GM12878 (cell line): ENCODE measurements around the gene CHCHD6. TPM values are rescaled to one million over a fixed set of nuclear protein-coding genes. Genes with fewer than 3 reads are reported as not detected.

Source experiments
- ATAC-seq: fragments of 200-7000 bp; cut with Tn5 transposase; 3 replicates; pipeline ENCODE4 v1.9.1; 2020; ENCODE audit warnings: mild to moderate bottlenecking, moderate library complexity
- BruUV-seq: library from RNA; stranded (reverse); fragments of 400-500 nt; replicated peaks from 2 replicates; lab custom pipeline; 2021; lab: Mats Ljungman, UMichigan
- CTCF ChIA-PET: fragments of 300-600 bp; sonication (Branson Sonifier 250); formaldehyde crosslinking; extraction: SDS; loops from one replicate; lab custom pipeline; 2021; ENCODE audit warnings: inconsistent platforms; lab: Yijun Ruan, JAX
- POLR2A ChIA-PET: fragments of 350-600 bp; formaldehyde crosslinking; extraction: SDS; loops from one replicate; lab custom pipeline; 2021; ENCODE audit warnings: inconsistent platforms; lab: Charles Lee
- RAD21 ChIA-PET: fragments of 300-600 bp; sonication (Branson Sonifier 250); formaldehyde crosslinking; loops from one replicate; lab custom pipeline; 2023; ENCODE audit warnings: antibody characterized with exemption; ENCODE audit not compliant: unreplicated experiment; lab: Charles Lee
- SMC1A ChIA-PET: fragments of 300-600 bp; sonication (Branson Sonifier 250); formaldehyde crosslinking; loops from one replicate; lab custom pipeline; 2023; ENCODE audit not compliant: unreplicated experiment, uncharacterized antibody; lab: Charles Lee
- DNase-seq: peaks from one replicate; pipeline ENCODE4 v3.0.0-alpha.2; 2011; ENCODE audit warnings: low read depth, low spot score
- FAIRE-seq: peaks from 3 replicates; lab custom pipeline; 2011; peaks lifted over from hg19 to GRCh38; lab: Jason Lieb, UNC
- H2AFZ ChIP-seq: 2 replicates; pipeline ENCODE4 v1.6.0; 2011; ENCODE audit warnings: low read depth, low read length, control low read depth; ENCODE audit not compliant: control insufficient read depth
- H3K27ac ChIP-seq: 2 replicates; pipeline ENCODE4 v1.5.1; 2011; ENCODE audit warnings: control low read depth; ENCODE audit not compliant: control insufficient read depth, insufficient read depth
- H3K27me3 ChIP-seq, 2 experiments: replicated peaks in 1 of 2; 2 replicates each; pipeline versions ENCODE4 v1.6.0 to v1.6.1; 2011; ENCODE audit warnings: low read length in 1 of 2; ENCODE audit not compliant: control insufficient read depth in 2 of 2, insufficient read depth in 2 of 2
- H3K36me3 ChIP-seq, 2 experiments: 2 replicates each; pipeline ENCODE4 v1.5.1; 2011; ENCODE audit warnings: low read length in 1 of 2; ENCODE audit not compliant: control insufficient read depth in 2 of 2, insufficient read depth in 2 of 2
- H3K4me1 ChIP-seq: 2 replicates; pipeline ENCODE4 v1.6.1; 2011; ENCODE audit warnings: mild to moderate bottlenecking, low read length, moderate library complexity, mixed read lengths; ENCODE audit not compliant: control insufficient read depth, insufficient read depth
- H3K4me2 ChIP-seq: 2 replicates; pipeline ENCODE4 v1.6.0; 2011; ENCODE audit warnings: control low read depth; ENCODE audit not compliant: control insufficient read depth, insufficient read depth
- H3K4me3 ChIP-seq: fragments of 200-600 bp; sonication (generic); 2 replicates; pipeline ENCODE4 v1.5.1; 2016
- H3K79me2 ChIP-seq: 2 replicates; pipeline ENCODE4 v1.6.0; 2011; ENCODE audit warnings: low read length; ENCODE audit not compliant: control insufficient read depth, insufficient read depth
- H3K9ac ChIP-seq: 2 replicates; pipeline ENCODE4 v1.8.0; 2011; ENCODE audit warnings: low read length, control low read depth, mixed read lengths; ENCODE audit not compliant: control insufficient read depth, insufficient read depth
- H3K9me3 ChIP-seq: replicated peaks from 3 replicates; pipeline ENCODE4 v1.5.1; 2011; ENCODE audit warnings: mild to moderate bottlenecking, low read length; ENCODE audit not compliant: control insufficient read depth, insufficient read depth
- H4K20me1 ChIP-seq: 2 replicates; pipeline ENCODE4 v1.6.0; 2011; ENCODE audit not compliant: control insufficient read depth, insufficient read depth
- CREB1 ChIP-seq: IDR thresholded peaks from 2 replicates; pipeline ENCODE4 v1.6.1; 2012; ENCODE audit warnings: low read depth, mild to moderate bottlenecking, inconsistent platforms
- FOXM1 ChIP-seq: IDR thresholded peaks from 2 replicates; pipeline ENCODE4 v1.6.1; 2012; ENCODE audit warnings: low read depth, mild to moderate bottlenecking, inconsistent platforms, low read length, moderate library complexity
- RCOR1 ChIP-seq: conservative IDR thresholded peaks from 2 replicates; pipeline ENCODE4 v1.6.1; 2012; ENCODE audit warnings: low read depth, low read length, improper control_type of control experiment
- ZNF384 ChIP-seq: IDR thresholded peaks from 2 replicates; pipeline ENCODE4 v1.6.1; 2012; ENCODE audit warnings: low read depth, mild to moderate bottlenecking, low read length, improper control_type of control experiment, borderline replicate concordance
- WGBS: methylation state at CpG from one replicate; pipeline ENCODE4 v1.1.6; 2016; ENCODE audit warnings: low lambda C conversion rate; ENCODE audit not compliant: insufficient replicate concordance, insufficient coverage; ENCODE audit errors: missing lambda C conversion rate; 5-methylcytosine and 5-hydroxymethylcytosine counted together
- in situ Hi-C: fragments of 300-500 bp; cut with MboI; formaldehyde crosslinking; loops from 9 replicates; pipeline ENCODE4 v1.14.3; 2018; ENCODE audit warnings: mixed read lengths
- intact Hi-C: fragments of 100-400 bp; cut with micrococcal nuclease; formaldehyde crosslinking; loops from one replicate; pipeline ENCODE4 v1.14.2; 2022; ENCODE audit not compliant: unreplicated experiment
- polyA plus RNA-seq, 11 experiments: library from polyadenylated mRNA; depleted of rRNA in 4 of 11; unstranded in 6 of 11; stranded (reverse) in 5 of 11; fragments of >200 nt; fragmentation: Nextera tagmentation in 4 of 11; fragmentation: Illumina TruSeq in 1 of 11; extraction: Ambion mirVana in 4 of 11; extraction: Trizol in 1 of 11; gene quantifications; 1 replicate in 1 of 11; 2 replicates in 10 of 11; pipeline versions ENCODE4 v1.2.1 to v1.2.3, GENCODE V29; 2011 to 2016; ENCODE audit warnings: inconsistent platforms in 2 of 11, missing spikeins in 2 of 11, low read depth in 1 of 11
- total RNA-seq, 4 experiments: library from RNA; depleted of rRNA in 3 of 4; stranded (reverse); fragments of >200 nt in 3 of 4; fragmentation: Illumina TruSeq in 1 of 4; extraction: Trizol in 1 of 4; gene quantifications; 2 replicates each; pipeline versions ENCODE4 v1.2.1 to v1.2.3, GENCODE V29; 2013 to 2021
- TF ChIP-seq, protein P1 (sequence below): IDR thresholded peaks from 2 replicates; pipeline ENCODE4 v1.6.1; 2011; ENCODE audit warnings: borderline replicate concordance, low read depth, mild to moderate bottlenecking, moderate library complexity, low read length; ENCODE audit not compliant: insufficient read depth, poor library complexity, severe bottlenecking

Gene CHCHD6
- total and polyA plus RNA-seq, 10 of the 15 experiments (the other 5 are each of a cell fraction or from before 2014, with no cell fraction given), result 2.7 to 16.7 (median 12.3) TPM

DNA sequence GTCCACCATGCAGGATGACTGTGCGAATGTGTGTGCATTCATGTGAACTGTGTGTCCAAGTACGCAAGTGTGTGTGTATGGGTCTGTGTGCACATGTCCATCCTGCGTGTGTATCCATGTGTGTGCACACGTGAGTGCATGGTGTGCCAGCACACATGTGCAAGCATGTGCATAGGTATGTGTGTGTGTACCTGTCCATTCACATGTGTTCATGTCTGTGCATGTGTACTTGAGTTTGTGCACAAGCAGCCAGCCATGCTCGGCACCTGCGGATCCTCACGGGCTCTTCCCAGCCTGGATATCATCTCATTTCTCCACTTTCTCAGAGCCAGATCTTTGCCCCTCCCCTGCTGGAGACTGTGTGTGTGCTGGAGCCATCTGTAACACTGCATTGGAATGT, 260.2 kb downstream of the CHCHD6 start:
- no peak overlapping the region for H2AFZ ChIP-seq
- FAIRE-seq, result no peak
- no peak for TF ChIP-seq RCOR1
- TF ChIP-seq, protein P1, sequence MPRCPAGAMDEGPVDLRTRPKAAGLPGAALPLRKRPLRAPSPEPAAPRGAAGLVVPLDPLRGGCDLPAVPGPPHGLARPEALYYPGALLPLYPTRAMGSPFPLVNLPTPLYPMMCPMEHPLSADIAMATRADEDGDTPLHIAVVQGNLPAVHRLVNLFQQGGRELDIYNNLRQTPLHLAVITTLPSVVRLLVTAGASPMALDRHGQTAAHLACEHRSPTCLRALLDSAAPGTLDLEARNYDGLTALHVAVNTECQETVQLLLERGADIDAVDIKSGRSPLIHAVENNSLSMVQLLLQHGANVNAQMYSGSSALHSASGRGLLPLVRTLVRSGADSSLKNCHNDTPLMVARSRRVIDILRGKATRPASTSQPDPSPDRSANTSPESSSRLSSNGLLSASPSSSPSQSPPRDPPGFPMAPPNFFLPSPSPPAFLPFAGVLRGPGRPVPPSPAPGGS, result peak; percentile 48
- ATAC-seq, result no peak
- no peaks in the 10 kb centered on the region for H3K9me3 ChIP-seq
- ChIA-PET CTCF (no interaction called here), RAD21 (no interaction called here), POLR2A (no interaction called here), SMC1A (no interaction called here)
- H3K4me1 ChIP-seq, result peaks cover 10% of the 10 kb centered on the region
- H3K4me2 ChIP-seq, result no peak overlapping the region
- H3K27me3 ChIP-seq, result no peaks in the 10 kb centered on the region; a peak in 1 of 4 replicates
- intact Hi-C loops (no loop called here), in situ Hi-C loops (no loop called here)
- 80% methylated on average over 7 of the region's 7 CpGs for WGBS
- H3K27ac ChIP-seq, result no peak overlapping the region
- no peaks in the 10 kb centered on the region for H3K79me2 ChIP-seq
- no peak for DNase-seq
- no TSS peak for BruUV-seq
- no peaks in the 10 kb centered on the region; a peak in 2 of 4 replicates for H3K36me3 ChIP-seq
- no peak overlapping the region for H3K4me3 ChIP-seq
- H3K9ac ChIP-seq, result no peak overlapping the region
- no peaks in the 10 kb centered on the region for H4K20me1 ChIP-seq

DNA sequence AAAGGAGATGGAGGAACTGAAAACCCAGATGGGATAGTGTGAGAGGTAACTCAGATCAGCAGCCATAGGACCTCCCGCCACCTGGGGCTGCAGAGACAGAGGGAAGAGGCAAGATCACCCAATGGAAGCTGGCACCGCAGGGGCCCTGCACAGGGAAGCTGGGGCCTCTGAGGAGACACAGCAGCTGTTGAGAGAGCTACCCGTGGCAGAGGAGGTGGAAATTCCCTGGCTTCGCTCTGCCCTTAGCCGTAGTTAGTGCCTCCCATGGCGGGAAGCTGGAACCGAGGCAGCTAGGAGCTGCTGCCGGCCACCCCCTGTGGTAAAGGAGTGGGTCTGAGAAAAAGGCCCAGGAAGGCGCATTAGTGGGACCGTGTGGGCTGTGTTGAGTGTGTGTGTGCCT, 260.9 kb downstream of the CHCHD6 start:
- no peak overlapping the region for H3K4me3 ChIP-seq
- CTCF ChIA-PET, result interaction anchor here (0.7 kb wide), 1 partner anchor 17 kb away, joined by 3 read pairs; no protein-coding TSS in a partner anchor
- no peak for ATAC-seq
- no peak for FAIRE-seq
- TF ChIP-seq FOXM1, result no peak
- TF ChIP-seq CREB1, result no peak
- no peak for TF ChIP-seq ZNF384
- TF ChIP-seq, all 136 proteins: peak for 0
- ChIA-PET SMC1A (no interaction called here), RAD21 (no interaction called here), POLR2A (no interaction called here)
- H3K36me3 ChIP-seq, result no peaks in the 10 kb centered on the region; a peak in 2 of 4 replicates
- intact Hi-C loops, result no loop called here
- no peak overlapping the region for H3K9ac ChIP-seq
- no peak overlapping the region for H3K4me2 ChIP-seq
- peaks cover 0 to 3% of the 10 kb centered on the region in 2 experiments; a peak in 1 of 4 replicates for H3K27me3 ChIP-seq
- H3K9me3 ChIP-seq, result no peaks in the 10 kb centered on the region
- no peak overlapping the region for H2AFZ ChIP-seq
- BruUV-seq, result no TSS peak
- DNase-seq, result no peak
- in situ Hi-C loops, result no loop called here
- 77% methylated on average over 10 of the region's 10 CpGs for WGBS
- no peaks in the 10 kb centered on the region for H4K20me1 ChIP-seq
- no peak overlapping the region for H3K27ac ChIP-seq
- no peaks in the 10 kb centered on the region for H3K79me2 ChIP-seq
- H3K4me1 ChIP-seq, result peaks cover 10% of the 10 kb centered on the region
